Measurements from ENCODE around the gene RASA2. TPM values are rescaled to one million over a fixed set of nuclear protein-coding genes. Genes with fewer than 3 reads are reported as not detected.

RASA2 gene
- total and polyA plus RNA-seq, 2 experiments from 2014 or later: 16.6 to 28.6 TPM

DNA sequence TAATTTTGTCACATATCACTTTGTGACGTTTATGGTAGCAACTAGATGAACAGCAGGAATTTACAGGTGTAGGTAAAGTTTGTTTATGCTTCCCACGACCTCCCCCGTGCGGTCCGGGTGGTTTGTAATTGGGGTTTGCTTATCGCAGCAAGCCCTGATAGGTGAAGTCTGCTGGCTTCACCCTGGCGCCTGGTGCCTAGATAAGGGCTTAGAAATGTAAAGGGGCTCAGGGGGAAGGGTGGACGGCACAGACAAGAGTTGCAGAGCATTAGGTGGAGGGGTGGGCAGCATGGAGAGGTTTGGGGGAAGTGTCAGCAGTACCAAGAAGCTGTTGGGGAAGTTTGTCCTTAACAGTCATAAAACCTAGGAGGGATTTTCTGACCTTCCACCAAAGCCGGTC lies 143.1 kb downstream of the RASA2 start:
- peak overlapping the region; percentile 90 for H2AFZ ChIP-seq
- no peak overlapping the region for H3K4me2 ChIP-seq
- H4K20me1 ChIP-seq (replicated peaks; ENCODE audit: insufficient read depth): no peaks in the 10 kb centered on the region
- ATAC-seq: no peak
- Mint-ChIP-seq H3K27ac (no peak overlapping the region), H3K9me3 (peaks cover 20% of the 10 kb centered on the region), H3K36me3 (ENCODE audit: low read depth) (peaks cover 8% of the 10 kb centered on the region; the same call in 1 of the 3 replicates), H3K27me3 (ENCODE audit: insufficient read depth, low read depth, poor library complexity) (no peaks in the 10 kb centered on the region), H3K4me1 (peaks cover 5% of the 10 kb centered on the region; the same call in 2 of the 3 replicates), H3K4me3 (no peak overlapping the region)
- no peak overlapping the region for H3K27ac ChIP-seq (ENCODE audit: low read depth)
- TF ChIP-seq STAT1 (IDR thresholded peaks at IDR 0.05; ENCODE audit: unreplicated experiment) (no peak), JUNB (IDR thresholded peaks at IDR 0.05; ENCODE audit: unreplicated experiment) (no peak), EZH2 (IDR thresholded peaks at IDR 0.05; ENCODE audit: low read depth, unreplicated experiment) (no peak), POLR2AphosphoS5 (IDR thresholded peaks at IDR 0.05; ENCODE audit: low read depth) (no peak), ZNF331 (CRISPR knock-in tag; IDR thresholded peaks at IDR 0.05; ENCODE audit: low read depth) (no peak), EZH2phosphoT487 (IDR thresholded peaks at IDR 0.05; ENCODE audit: unreplicated experiment) (no peak)
- TF ChIP-seq, protein P1, sequence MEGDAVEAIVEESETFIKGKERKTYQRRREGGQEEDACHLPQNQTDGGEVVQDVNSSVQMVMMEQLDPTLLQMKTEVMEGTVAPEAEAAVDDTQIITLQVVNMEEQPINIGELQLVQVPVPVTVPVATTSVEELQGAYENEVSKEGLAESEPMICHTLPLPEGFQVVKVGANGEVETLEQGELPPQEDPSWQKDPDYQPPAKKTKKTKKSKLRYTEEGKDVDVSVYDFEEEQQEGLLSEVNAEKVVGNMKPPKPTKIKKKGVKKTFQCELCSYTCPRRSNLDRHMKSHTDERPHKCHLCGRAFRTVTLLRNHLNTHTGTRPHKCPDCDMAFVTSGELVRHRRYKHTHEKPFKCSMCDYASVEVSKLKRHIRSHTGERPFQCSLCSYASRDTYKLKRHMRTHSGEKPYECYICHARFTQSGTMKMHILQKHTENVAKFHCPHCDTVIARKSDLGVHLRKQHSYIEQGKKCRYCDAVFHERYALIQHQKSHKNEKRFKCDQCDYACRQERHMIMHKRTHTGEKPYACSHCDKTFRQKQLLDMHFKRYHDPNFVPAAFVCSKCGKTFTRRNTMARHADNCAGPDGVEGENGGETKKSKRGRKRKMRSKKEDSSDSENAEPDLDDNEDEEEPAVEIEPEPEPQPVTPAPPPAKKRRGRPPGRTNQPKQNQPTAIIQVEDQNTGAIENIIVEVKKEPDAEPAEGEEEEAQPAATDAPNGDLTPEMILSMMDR (conservative IDR thresholded peaks at IDR 0.05; ENCODE audit: low read depth in 2 of 2): no peak
- TF ChIP-seq, protein P2, sequence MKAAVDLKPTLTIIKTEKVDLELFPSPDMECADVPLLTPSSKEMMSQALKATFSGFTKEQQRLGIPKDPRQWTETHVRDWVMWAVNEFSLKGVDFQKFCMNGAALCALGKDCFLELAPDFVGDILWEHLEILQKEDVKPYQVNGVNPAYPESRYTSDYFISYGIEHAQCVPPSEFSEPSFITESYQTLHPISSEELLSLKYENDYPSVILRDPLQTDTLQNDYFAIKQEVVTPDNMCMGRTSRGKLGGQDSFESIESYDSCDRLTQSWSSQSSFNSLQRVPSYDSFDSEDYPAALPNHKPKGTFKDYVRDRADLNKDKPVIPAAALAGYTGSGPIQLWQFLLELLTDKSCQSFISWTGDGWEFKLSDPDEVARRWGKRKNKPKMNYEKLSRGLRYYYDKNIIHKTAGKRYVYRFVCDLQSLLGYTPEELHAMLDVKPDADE (IDR thresholded peaks at IDR 0.05): no peak
- H3K79me2 ChIP-seq (replicated peaks; ENCODE audit: insufficient read depth): no peaks in the 10 kb centered on the region
- no peaks in the 10 kb centered on the region for H3K4me1 ChIP-seq (ENCODE audit: insufficient read depth)
- H3F3A ChIP-seq (replicated peaks; ENCODE audit: low read depth): no peaks in the 10 kb centered on the region
- no peak overlapping the region for H3K4me3 ChIP-seq
- H3K9me2 ChIP-seq (ENCODE audit: insufficient read depth): no peaks in the 10 kb centered on the region; the same call in 1 of the 2 replicates
- DNase-seq (ENCODE audit: low spot score): no peak
- H3K27me3 ChIP-seq (ENCODE audit: insufficient read depth): no peaks in the 10 kb centered on the region
- no peaks in the 10 kb centered on the region for H3K36me3 ChIP-seq (ENCODE audit: insufficient read depth)

DNA sequence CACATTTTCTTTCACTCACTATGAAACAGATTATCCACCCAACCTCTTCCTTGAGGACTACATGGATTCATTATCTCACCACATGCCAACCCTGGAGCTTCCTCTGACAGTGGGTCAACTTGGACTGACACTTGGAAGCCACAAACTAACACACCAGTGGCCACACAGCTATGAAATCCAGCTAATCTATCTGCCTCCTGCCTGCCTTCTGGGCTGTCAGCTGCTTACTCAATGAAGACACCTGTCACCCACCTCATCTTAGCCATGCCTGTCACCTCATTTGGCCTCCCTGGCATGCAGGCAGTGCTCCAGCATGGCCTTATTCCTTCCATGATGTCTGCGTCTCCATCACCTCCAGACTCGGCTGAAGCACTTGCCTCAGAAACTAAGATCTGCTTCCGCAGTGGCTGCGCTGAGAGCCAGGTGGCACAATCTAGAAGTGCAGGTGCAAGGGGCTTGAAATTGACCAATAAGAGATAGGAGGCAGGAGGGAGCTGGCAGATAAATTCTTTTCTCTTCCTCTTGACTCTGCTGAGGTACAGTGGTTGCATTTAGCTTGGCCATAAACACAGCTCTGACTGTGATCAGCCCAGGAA lies 146.1 kb downstream of the RASA2 start:
- Histone ChIP-seq H3K79me2 (replicated peaks; ENCODE audit: insufficient read depth) (no peaks in the 10 kb centered on the region), H4K20me1 (replicated peaks; ENCODE audit: insufficient read depth) (no peaks in the 10 kb centered on the region), H3F3A (replicated peaks; ENCODE audit: low read depth) (no peaks in the 10 kb centered on the region), H3K4me3 (no peak overlapping the region), H3K27ac (ENCODE audit: low read depth) (no peak overlapping the region), H3K4me1 (ENCODE audit: insufficient read depth) (no peaks in the 10 kb centered on the region), H3K36me3 (ENCODE audit: insufficient read depth) (no peaks in the 10 kb centered on the region), H2AFZ (peak overlapping the region; percentile 33; the same call in 1 of the 2 replicates), H3K4me2 (no peak overlapping the region), H3K9me2 (ENCODE audit: insufficient read depth) (no peaks in the 10 kb centered on the region; the same call in 1 of the 2 replicates), H3K27me3 (ENCODE audit: insufficient read depth) (no peaks in the 10 kb centered on the region)
- Mint-ChIP-seq H3K27me3 (ENCODE audit: insufficient read depth, low read depth, poor library complexity) (no peaks in the 10 kb centered on the region), H3K4me3 (no peak overlapping the region), H3K27ac (no peak overlapping the region), H3K4me1 (peaks cover 5% of the 10 kb centered on the region; the same call in 2 of the 3 replicates), H3K9me3 (peaks cover 16% of the 10 kb centered on the region), H3K36me3 (ENCODE audit: low read depth) (peaks cover 8% of the 10 kb centered on the region; the same call in 1 of the 3 replicates)
- DNase-seq (ENCODE audit: low spot score) (peak; percentile 73), ATAC-seq (peak; percentile 94)
- TF ChIP-seq, protein P1 (conservative IDR thresholded peaks at IDR 0.05; ENCODE audit: low read depth in 2 of 2): peak in 1 of 2 experiments; percentile 30; a peak in 3 of 4 replicates
- TF ChIP-seq ZNF331 (CRISPR knock-in tag; IDR thresholded peaks at IDR 0.05; ENCODE audit: low read depth) (no peak), EZH2phosphoT487 (IDR thresholded peaks at IDR 0.05; ENCODE audit: unreplicated experiment) (no peak)

All from GM23338 (cell line).